Esophagus (tissue), 2 donors: Measurements from ENCODE around the gene CHST1. TPM values are rescaled to one million over a fixed set of nuclear protein-coding genes. Genes with fewer than 3 reads are reported as not detected.

ENCODE experiments used
- H3K27ac ChIP-seq, 2 donors: one replicate each; pipeline ENCODE4 v1.5.1; 2013; ENCODE audit warnings: low read depth in 2 of 2, mild to moderate bottlenecking in 2 of 2, inconsistent platforms in 1 of 2, low read length in 1 of 2, moderate library complexity in 1 of 2
- H3K27me3 ChIP-seq, 2 donors: one replicate each; pipeline ENCODE4 v1.6.1; 2013; ENCODE audit warnings: low read length in 2 of 2, control low read depth in 1 of 2, mild to moderate bottlenecking in 1 of 2; ENCODE audit not compliant: insufficient read depth in 2 of 2, control insufficient read depth in 1 of 2
- H3K36me3 ChIP-seq, 2 donors: one replicate each; pipeline ENCODE4 v1.6.1; 2013; ENCODE audit warnings: low read length in 1 of 2; ENCODE audit not compliant: control insufficient read depth in 2 of 2, insufficient read depth in 2 of 2
- H3K4me1 ChIP-seq, 2 donors: one replicate each; pipeline ENCODE4 v1.6.1; 2013; ENCODE audit warnings: low read length in 1 of 2; ENCODE audit not compliant: control insufficient read depth in 2 of 2, insufficient read depth in 2 of 2
- H3K4me3 ChIP-seq, 2 donors: one replicate each; pipeline ENCODE4 v1.5.1; 2013; ENCODE audit warnings: low read length in 2 of 2, mild to moderate bottlenecking in 2 of 2, low read depth in 1 of 2, moderate library complexity in 1 of 2
- H3K9me3 ChIP-seq, 2 donors: one replicate each; pipeline ENCODE4 v1.6.1; 2013; ENCODE audit warnings: mild to moderate bottlenecking in 2 of 2, low read depth in 1 of 2, low read length in 1 of 2, moderate library complexity in 1 of 2; ENCODE audit not compliant: control insufficient read depth in 2 of 2, insufficient read depth in 1 of 2
- WGBS, 2 donors: extraction: QIAGEN DNeasy Blood & Tissue Kit; methylation state at CpG; one replicate each; pipeline ENCODE4 v1.1.7; 2013; 5-methylcytosine and 5-hydroxymethylcytosine counted together
- polyA plus RNA-seq, 2 donors: library from polyadenylated mRNA; stranded (reverse); fragments of 200-250 nt; gene quantifications; one replicate each; pipeline ENCODE4 v1.2.3, GENCODE V29; 2013
- donor health status: healthy with polysubstance abuse.
- donor health status: Bipolar disorder and iron deficiency.

CHST1 gene
- polyA plus RNA-seq: under 1 TPM; 0.14 to 0.25 TPM

- H3K36me3 ChIP-seq: no peaks in the 10 kb centered on the region
- no peak within 1 kb of the TSS for H3K27ac ChIP-seq
- no peaks in the 10 kb centered on the region for H3K27me3 ChIP-seq
- H3K4me3 ChIP-seq: peak within 1 kb of the TSS; percentile 46 to 51
- H3K4me1 ChIP-seq: peaks cover 8 to 10% of the 10 kb centered on the region in 2 donors
- H3K9me3 ChIP-seq: no peaks in the 10 kb centered on the region
- WGBS, 2 donors: 1% methylated on average over 40 to 96 of the region's 96 CpGs
Observed at GRCh38 chr11:45665206-45665932, at the start of gene CHST1. Gene CHST1 (minus strand): TSS chr11:45665622. CDS start chr11:45650923, 14,699 bp downstream.

- no peak overlapping the region for H3K4me3 ChIP-seq
- no peaks in the 10 kb centered on the region for H3K27me3 ChIP-seq
- H3K27ac ChIP-seq: no peak overlapping the region
- H3K9me3 ChIP-seq: no peaks in the 10 kb centered on the region
- WGBS, 2 donors: 58 to 68% methylated on average over 2 of the region's 2 CpGs
- H3K4me1 ChIP-seq: no peaks in the 10 kb centered on the region
- no peaks in the 10 kb centered on the region for H3K36me3 ChIP-seq
Observed at GRCh38 chr11:45713573-45713972, 48.2 kb upstream of the CHST1 start.

- Histone ChIP-seq H3K9me3 (no peaks in the 10 kb centered on the region), H3K4me1 (no peaks in the 10 kb centered on the region), H3K27me3 (no peaks in the 10 kb centered on the region), H3K27ac (no peak overlapping the region), H3K36me3 (no peaks in the 10 kb centered on the region), H3K4me3 (no peak overlapping the region)
- WGBS, 2 donors: 61 to 73% methylated on average over 1 of the region's 1 CpG
Observed at GRCh38 chr11:45710561-45710960, 45.1 kb upstream of the CHST1 start.

GRCh38 chr11:45708887-45709663 is 43.7 kb upstream of the CHST1 start:
- Histone ChIP-seq H3K36me3 (no peaks in the 10 kb centered on the region), H3K4me3 (no peak overlapping the region), H3K27me3 (no peaks in the 10 kb centered on the region), H3K27ac (no peak overlapping the region), H3K9me3 (no peaks in the 10 kb centered on the region), H3K4me1 (no peaks in the 10 kb centered on the region)
- WGBS, 2 donors: 64 to 66% methylated on average over 6 of the region's 6 CpGs

GRCh38 chr11:45704635-45705034 is 39.2 kb upstream of the CHST1 start:
- Histone ChIP-seq H3K36me3 (no peaks in the 10 kb centered on the region), H3K9me3 (no peaks in the 10 kb centered on the region), H3K27me3 (no peaks in the 10 kb centered on the region), H3K27ac (no peak overlapping the region), H3K4me3 (no peak overlapping the region), H3K4me1 (no peaks in the 10 kb centered on the region)
- WGBS, 2 donors: 53 to 55% methylated on average over 2 of the region's 2 CpGs

GRCh38 chr11:45704133-45704532 is 38.7 kb upstream of the CHST1 start:
- WGBS, 2 donors: 68 to 71% methylated on average over 4 of the region's 4 CpGs
- H3K27me3 ChIP-seq: no peaks in the 10 kb centered on the region
- no peak overlapping the region for H3K27ac ChIP-seq
- H3K9me3 ChIP-seq: no peaks in the 10 kb centered on the region
- no peaks in the 10 kb centered on the region for H3K36me3 ChIP-seq
- no peaks in the 10 kb centered on the region for H3K4me1 ChIP-seq
- H3K4me3 ChIP-seq: no peak overlapping the region

GRCh38 chr11:45702511-45702910 is 37.1 kb upstream of the CHST1 start:
- Histone ChIP-seq H3K27me3 (no peaks in the 10 kb centered on the region), H3K27ac (no peak overlapping the region), H3K36me3 (no peaks in the 10 kb centered on the region), H3K4me1 (no peaks in the 10 kb centered on the region), H3K9me3 (no peaks in the 10 kb centered on the region), H3K4me3 (no peak overlapping the region)
- WGBS, 2 donors: 58 to 69% methylated on average over 4 of the region's 4 CpGs

- Histone ChIP-seq H3K4me1 (no peaks in the 10 kb centered on the region), H3K36me3 (no peaks in the 10 kb centered on the region), H3K27me3 (no peaks in the 10 kb centered on the region), H3K9me3 (no peaks in the 10 kb centered on the region), H3K27ac (no peak overlapping the region), H3K4me3 (no peak overlapping the region)
- WGBS, 2 donors: 77 to 81% methylated on average over 8 of the region's 8 CpGs
Observed at GRCh38 chr11:45698777-45699497, 33.5 kb upstream of the CHST1 start.

GRCh38 chr11:45692808-45693453 is 27.5 kb upstream of the CHST1 start:
- no peaks in the 10 kb centered on the region for H3K9me3 ChIP-seq
- H3K27me3 ChIP-seq: peaks cover 0 to under 1% of the 10 kb centered on the region in 2 donors
- H3K36me3 ChIP-seq: no peaks in the 10 kb centered on the region
- H3K4me1 ChIP-seq: no peaks in the 10 kb centered on the region
- 69 to 82% methylated on average over 10 of the region's 10 CpGs for WGBS, 2 donors
- no peak overlapping the region for H3K4me3 ChIP-seq
- no peak overlapping the region for H3K27ac ChIP-seq
